GM18873 (cell line): Measurements from ENCODE around the gene OR52D1.

Experiments used
- ATAC-seq: cut with Tn5 transposase; IDR thresholded peaks from one replicate; pipeline ENCODE4 v1.9.1; 2021; ENCODE audit warnings: mild to moderate bottlenecking, moderate library complexity, moderate number of reproducible peaks; ENCODE audit not compliant: unreplicated experiment, low FRiP score

Gene OR52D1

DNA sequence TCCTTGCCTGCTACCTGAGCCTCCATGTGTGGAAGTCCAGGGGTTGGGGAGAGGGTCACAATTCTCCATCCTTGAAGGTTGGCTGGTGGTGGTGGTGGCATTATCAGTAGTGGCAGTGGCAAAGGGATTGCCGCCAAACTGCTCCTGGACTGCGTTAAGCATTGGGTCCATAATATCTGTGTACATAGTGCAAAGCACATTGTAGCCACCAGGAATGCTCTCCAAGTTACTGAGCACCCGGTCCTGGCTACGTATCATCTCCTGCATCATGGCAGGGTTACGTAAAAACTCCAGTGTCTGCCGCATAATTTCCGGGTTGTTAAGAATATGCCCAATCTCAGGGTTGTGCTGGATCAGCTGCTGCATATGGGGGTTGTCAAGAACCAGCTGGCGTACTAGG is 20.1 kb downstream of the OR52D1 start:
- ATAC-seq = no peak

DNA sequence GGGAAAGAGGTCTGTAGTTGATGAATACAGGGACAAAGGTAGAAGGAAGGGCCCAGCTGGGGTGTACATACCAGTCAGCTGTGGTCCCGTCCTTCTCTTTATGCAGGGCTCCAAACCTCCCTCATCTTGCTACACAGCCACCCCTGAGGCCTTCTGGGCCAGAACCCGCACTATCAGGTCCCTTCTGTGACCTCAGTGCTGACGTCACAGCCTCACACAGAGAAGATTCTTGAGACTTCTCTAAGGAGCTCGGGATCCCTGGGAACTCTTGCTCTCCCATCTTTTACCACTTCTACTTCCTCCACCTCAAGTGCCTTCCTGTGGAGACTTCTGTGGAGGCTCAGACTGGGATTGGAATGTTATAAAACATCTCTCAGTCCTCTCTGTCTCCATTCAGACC is 21.3 kb downstream of the OR52D1 start, which contains the start of gene UBQLN3:
Gene UBQLN3 (minus strand): TSS at position 155 of the 400 bp plus-strand sequence. CDS start 399 bp downstream, outside the sequence.
- ATAC-seq = no peak

DNA sequence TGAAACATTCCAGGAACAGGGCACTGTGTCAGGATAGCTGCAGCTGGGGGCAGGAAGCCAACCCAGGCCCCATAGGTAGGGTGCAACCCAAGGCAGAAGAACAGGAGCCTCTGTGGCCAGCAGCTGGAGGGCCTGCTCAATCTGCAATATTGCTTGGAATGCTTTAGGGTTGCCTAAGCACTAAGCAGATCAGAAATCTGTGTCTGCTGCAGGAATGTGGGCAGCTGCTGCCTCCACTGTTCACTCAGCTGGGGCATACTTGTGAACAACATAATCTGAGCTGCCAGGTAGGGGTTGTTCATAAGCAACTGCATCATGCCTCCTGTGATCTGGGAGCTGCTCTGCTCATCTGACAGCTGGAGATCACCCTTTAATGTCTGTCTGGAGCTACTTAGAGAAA is 26.4 kb downstream of the OR52D1 start:
- no peak for ATAC-seq

DNA sequence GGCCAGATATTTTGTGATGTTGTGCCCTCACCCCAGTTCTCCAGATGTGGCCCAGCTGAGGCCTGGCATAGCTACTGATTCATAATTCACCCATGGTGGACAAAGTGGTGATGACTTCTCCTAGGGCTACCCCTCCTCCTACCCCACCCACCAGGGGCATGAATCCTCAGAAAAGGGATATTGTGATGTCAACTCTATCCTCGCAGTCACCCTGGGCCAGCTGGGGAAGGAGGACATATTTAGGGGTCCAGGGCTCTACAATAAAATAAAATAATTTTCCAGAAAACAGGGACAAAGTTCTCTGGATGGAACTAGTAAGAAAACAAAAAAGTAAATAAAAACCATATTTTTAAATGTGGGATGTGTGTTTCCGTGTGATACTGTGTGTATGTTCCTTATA is 28.1 kb downstream of the OR52D1 start, which contains the start of gene UBQLNL:
Gene UBQLNL (minus strand): TSS at position 101 of the 400 bp plus-strand sequence. CDS start 258 bp downstream, outside the sequence.
- no peak for ATAC-seq

DNA sequence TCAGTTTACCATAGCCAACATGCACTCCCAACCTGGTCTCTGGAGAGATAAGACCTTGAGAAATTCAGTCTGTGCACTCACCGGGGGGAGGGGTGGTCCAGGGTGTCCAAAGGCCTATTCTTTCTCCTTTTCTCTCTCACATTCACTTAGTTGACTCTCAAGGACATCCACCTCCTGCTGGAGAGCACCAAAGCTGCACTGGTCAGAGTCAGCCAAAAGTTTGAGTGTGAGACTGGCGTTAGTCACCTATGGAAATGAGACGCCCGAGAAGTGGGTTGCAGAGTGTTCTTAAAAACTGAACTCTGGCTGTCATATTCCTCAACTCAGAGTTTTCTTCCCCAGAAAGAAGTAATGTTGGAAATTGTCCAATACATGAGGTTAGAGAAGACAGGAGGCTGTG is 33.1 kb downstream of the OR52D1 start:
- ATAC-seq = no peak

DNA sequence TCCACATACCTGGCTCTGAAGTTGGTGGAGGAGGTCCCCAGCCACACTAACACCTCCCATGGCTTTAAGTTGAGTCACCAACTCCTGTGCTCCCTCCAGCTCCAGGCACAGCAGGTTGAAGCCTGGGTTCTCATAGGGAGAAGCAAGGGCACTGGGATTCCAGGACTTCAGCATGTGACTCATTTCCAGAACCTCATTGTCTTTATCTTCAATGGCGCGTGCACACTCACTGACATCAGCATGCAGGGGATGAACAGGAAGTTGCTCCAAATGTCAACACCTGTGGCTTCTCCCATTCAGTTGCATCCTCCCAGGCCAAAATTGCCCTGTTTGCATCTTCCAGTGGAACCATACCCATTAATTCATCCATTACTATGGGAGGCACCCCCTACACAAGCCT is 33.8 kb downstream of the OR52D1 start:
- ATAC-seq = no peak

DNA sequence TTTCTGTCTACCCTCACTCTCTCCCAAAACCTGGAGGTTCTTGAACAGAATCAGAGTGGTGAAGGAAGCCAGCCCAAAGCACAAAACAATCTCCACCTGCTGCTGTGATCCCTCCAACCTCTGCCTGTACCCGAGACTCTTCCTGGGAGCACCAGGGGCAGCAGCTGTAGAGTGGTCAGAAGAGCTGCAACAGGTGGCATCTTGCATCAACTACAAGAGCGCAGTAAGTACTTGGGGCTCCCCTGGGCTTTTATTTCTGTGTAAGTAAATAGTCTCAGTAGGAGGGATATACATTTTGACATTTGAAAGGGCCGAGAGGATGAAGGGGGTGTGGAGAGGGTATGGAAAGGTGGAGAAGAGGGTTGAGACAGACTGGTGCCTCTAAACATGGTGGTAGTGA is 36.3 kb downstream of the OR52D1 start:
- no peak for ATAC-seq

DNA sequence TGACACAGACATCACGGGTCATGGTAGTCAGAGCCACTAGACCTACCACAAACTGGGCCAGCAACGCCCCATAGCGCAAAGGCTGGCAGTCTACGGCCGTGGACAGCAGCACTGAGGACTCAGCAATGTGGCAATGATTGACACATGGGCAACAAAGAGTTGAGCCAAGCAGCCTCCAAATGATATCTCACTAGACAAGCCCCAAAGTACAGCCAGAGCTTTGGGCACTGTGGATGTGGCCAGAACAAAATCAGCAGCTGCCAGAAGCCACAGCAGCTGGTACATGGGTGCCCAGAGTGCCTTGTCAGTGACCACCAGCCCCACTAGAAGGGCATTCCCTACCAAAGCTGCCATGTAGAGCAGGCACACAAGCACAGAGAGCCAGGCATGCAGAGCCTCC is 39.2 kb downstream of the OR52D1 start:
- ATAC-seq = no peak

DNA sequence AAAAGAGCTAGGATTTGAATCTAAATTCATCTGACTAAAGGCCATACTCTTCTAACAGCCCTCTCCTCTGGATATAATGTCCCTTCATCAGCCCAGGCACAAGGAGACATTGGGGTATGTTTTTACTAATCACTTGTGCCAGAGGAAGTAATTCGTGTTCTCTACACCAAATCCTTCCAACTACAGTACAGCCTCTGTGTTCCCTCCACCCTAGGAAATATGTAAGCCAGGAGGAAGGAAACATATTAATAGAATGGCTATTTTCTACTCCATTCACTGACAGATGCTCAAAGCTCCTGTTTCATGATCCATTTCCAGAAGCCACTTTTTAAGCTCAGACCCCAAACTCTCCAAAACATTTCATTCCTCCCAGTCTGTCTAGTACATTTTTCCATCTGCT is 40.0 kb downstream of the OR52D1 start:
- no peak for ATAC-seq

DNA sequence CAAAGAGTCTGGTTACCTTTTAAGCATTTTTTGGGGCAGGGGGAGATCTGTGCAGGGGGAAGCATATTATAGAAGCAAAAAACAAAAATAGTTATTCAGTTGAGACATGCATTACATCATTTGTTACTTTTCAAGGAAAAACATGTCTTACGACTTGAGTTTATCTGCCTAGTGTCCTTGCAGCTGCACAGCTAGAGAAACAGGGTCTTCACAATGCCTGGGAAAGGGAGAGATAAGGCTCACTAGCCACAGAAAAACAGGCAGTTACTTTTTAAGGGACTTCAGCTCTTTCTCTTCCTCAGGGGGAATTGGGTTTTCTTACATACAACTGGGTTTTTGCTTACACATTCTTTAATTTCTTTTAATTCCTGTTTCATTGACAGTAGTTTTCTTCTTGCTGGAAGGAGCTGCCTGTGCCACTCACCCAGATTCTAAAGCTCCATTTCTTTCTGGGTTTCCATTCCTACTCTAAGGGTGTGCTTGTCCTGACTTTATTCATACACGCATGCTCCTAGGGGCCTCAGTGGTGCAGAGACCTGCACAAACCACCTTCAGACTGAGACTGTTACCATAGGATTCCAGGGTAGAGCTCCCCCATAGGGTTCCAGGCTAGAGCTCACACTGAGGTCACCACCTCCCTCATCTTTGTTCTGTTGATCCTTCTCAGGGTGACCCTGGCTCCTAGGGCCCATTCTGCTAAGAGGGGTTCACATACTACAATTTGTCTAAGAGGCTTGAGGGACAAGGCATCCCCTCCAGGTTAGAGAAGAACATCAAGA is 42.8 kb downstream of the OR52D1 start:
- no peak for ATAC-seq

DNA sequence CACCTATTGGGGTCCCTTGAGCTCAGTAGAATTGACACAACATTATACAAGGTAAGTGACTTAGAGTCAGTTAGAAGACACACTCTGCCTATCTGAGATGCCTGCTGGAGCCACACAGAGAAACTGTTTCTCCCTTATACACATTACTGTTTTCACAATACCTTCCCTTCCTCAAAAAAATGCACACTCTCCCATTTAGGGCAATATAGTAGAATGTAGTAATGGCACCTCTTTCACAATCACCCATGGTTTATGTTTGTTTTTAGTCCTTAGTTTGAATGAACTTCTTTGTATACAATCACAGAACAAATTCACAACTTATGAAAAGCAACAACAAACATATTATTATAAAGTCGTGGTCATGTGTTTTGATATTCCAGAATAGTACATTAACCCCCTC is 45.6 kb downstream of the OR52D1 start:
- ATAC-seq = no peak

DNA sequence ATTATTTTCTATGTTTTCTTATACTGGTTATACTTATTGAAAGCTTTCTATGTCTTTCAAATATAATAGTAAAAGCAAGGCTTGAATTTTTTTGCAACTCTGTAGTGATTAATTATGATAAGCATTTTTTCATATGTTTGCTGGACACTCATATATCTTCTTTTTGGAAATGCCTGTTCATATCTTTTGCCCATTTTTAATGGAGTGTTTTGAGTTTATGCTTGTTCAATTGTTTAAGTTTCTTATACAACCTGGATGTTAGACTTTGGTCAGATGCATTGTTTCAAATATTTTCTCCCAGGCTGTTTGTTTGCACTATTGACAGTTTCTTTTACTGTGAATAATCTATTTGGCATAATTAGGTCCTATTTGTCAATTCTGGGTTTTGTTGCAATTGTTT is 48.0 kb downstream of the OR52D1 start:
- ATAC-seq = no peak
